GM12873 (cell line): ENCODE data around the gene SYTL2.

ENCODE experiments used
- TF ChIP-seq, protein P1 (sequence below): IDR thresholded peaks from 2 replicates; pipeline ENCODE4 v1.5.1; 2012; ENCODE audit warnings: low read depth, mild to moderate bottlenecking, moderate library complexity, low read length, control low read depth; ENCODE audit not compliant: insufficient read depth; ENCODE audit errors: missing control alignments

Gene SYTL2

DNA sequence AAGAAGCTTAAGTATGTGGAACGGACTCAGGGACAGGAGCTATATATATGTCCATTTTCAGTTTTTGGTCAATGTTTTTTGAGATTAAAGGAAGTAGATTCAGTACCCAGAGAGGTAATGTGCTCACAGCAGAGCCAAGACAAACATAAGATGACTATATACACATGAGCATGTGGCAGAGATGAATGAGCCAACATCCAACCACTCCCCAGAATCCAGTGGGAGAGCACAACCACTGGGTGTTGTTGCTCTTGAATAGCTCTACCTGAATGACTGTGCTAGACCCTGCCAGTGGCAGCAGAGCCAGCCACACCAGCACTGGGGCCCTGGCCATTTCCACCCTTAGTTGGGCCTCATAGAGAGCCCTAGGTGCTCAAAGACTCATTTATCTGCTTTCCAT is 10.7 kb upstream of the SYTL2 start:
- TF ChIP-seq, protein P1, sequence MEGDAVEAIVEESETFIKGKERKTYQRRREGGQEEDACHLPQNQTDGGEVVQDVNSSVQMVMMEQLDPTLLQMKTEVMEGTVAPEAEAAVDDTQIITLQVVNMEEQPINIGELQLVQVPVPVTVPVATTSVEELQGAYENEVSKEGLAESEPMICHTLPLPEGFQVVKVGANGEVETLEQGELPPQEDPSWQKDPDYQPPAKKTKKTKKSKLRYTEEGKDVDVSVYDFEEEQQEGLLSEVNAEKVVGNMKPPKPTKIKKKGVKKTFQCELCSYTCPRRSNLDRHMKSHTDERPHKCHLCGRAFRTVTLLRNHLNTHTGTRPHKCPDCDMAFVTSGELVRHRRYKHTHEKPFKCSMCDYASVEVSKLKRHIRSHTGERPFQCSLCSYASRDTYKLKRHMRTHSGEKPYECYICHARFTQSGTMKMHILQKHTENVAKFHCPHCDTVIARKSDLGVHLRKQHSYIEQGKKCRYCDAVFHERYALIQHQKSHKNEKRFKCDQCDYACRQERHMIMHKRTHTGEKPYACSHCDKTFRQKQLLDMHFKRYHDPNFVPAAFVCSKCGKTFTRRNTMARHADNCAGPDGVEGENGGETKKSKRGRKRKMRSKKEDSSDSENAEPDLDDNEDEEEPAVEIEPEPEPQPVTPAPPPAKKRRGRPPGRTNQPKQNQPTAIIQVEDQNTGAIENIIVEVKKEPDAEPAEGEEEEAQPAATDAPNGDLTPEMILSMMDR: no peak

GRCh38 chr11:85819441-85819840 is 8.5 kb upstream of the SYTL2 start:
- TF ChIP-seq, protein P1: no peak

DNA sequence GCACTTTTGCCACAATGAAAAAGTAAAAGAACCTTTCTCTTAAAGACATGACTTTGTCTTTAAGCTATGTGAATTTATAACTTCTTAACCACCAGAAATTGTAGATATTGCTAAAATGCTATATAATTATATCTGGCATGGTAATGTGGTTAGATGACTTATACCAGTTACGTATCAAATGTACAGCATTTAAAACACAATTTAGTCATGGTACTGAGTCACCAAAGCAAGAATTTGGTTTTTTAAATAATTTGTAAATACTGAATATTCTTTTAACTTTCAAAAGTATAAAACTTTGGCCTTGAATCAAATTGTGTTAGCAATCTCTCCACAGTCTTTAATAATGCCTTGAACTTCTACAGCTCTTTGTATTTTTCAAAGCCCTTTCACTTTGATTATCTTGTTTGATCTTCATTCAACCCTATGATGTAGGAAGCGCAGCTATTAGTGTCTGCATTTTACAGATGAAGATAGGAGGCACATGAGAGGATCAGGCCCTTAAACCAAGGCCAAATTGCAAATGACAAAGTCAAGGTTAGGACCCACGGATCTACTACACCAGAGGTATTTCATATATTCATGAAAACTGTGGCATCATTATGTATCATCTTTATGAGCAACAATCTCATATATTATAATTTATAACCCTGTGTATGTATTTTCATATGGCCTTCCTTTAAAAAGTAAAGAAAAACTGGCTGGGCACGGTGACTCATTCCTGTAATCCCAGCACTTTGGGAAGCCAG is 4.4 kb upstream of the SYTL2 start:
- TF ChIP-seq, protein P1: no peak

DNA sequence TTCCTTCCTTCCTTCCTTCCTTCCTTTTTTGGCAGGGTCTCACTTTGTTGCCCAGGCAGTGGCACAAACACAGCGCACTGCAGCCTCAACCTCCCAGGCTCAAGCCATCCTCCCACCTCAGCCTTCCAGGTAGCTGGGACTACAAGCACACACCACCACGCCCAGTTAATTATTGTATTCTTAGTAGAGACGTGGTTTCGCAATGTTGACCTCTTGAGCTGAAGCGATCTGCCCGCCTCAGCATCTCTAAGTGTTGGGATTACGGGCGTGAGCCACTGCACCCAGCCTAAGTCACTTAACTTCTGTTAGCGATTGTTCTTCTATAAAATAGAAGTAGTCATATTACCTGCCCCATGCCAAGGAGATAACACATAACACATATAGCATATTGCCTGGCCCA is 2.8 kb upstream of the SYTL2 start:
- TF ChIP-seq, protein P1: no peak

DNA sequence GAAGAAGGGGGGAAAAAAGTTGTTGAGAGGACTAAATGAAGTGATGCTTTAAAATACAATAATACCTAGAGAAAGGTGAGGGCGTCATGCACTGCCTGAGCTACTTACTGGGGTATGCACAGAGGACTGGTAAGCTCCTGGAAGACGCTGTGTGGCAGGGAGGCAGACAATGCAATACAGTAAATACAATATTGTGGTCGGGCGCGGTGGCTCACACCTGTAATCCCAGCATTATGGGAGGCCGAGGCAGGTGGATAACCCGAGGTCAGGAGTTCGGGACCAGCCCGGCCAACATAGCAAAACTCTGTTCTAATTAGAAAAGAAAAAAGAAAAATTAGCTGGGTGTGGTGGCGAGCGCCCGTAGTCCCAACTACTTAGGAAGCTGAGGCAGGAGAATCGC is 683 bp upstream of the SYTL2 start:
- TF ChIP-seq, protein P1: no peak

GRCh38 chr11:85810521-85810870 is 445 bp downstream of the SYTL2 start:
- TF ChIP-seq, protein P1: no peak

DNA sequence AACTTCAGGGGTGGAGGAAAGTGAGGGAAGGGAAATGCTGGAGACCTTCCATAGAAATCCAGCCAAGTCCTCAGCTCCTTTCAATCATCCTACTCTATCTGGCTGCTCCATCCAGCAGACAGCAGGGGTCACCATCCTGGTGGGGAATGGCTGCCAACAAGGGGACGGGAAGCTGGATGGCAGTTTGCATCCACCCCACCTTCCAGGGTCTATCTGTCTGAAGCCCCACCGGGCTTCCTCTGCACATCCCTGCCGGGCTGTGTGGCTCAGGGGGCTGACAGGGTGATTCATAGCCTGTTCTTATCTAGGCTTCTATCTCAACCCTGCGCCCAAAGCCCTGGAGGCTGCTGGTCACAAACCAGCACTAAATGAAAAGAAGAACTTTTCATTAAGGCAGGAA is 1.1 kb downstream of the SYTL2 start:
- TF ChIP-seq, protein P1: no peak
